ENCODE results near the gene FURIN.
"Not testable (repeated sequence)": the region's sequence is repeated elsewhere in the genome, so short reads cannot be mapped to it uniquely, and the experiment has no call there.

Gene FURIN

GRCh38 chr15:90864507-90864906, 3.9 kb upstream of the FURIN start:
- no peak for DNase-seq
- in situ Hi-C loops (cut with HindIII; ENCODE audit: low pct_ligation_motif_present, low pct_unique_long_range_greater_than_20kb, low sequenced_read_pairs), result no loop called here

- in situ Hi-C loops (cut with HindIII; ENCODE audit: low pct_ligation_motif_present, low pct_unique_long_range_greater_than_20kb, low sequenced_read_pairs), result no loop called here
- no peak for DNase-seq
Observed at GRCh38 chr15:90865702-90866101, 2.7 kb upstream of the FURIN start.

- DNase-seq, result no peak
- in situ Hi-C loops (cut with HindIII; ENCODE audit: low pct_ligation_motif_present, low pct_unique_long_range_greater_than_20kb, low sequenced_read_pairs), result no loop called here
Observed at GRCh38 chr15:90866161-90866715, 2.1 kb upstream of the FURIN start.

GRCh38 chr15:90866800-90867199, 1.6 kb upstream of the FURIN start:
- no peak for DNase-seq
- in situ Hi-C loops (cut with HindIII; ENCODE audit: low pct_ligation_motif_present, low pct_unique_long_range_greater_than_20kb, low sequenced_read_pairs), result no loop called here

- in situ Hi-C loops (cut with HindIII; ENCODE audit: low pct_ligation_motif_present, low pct_unique_long_range_greater_than_20kb, low sequenced_read_pairs), result no loop called here
- DNase-seq, result no peak
Observed at GRCh38 chr15:90869140-90869541, 753 bp downstream of the FURIN start.

- peak; percentile 67 for DNase-seq
- in situ Hi-C loops (cut with HindIII; ENCODE audit: low pct_ligation_motif_present, low pct_unique_long_range_greater_than_20kb, low sequenced_read_pairs), result no loop called here
Observed at GRCh38 chr15:90869601-90870353, 1.4 kb downstream of the FURIN start.

GRCh38 chr15:90870354-90871138, 2.2 kb downstream of the FURIN start:
- peak; percentile 33 for DNase-seq

GRCh38 chr15:90871139-90871715, 2.8 kb downstream of the FURIN start:
- in situ Hi-C loops (cut with HindIII; ENCODE audit: low pct_ligation_motif_present, low pct_unique_long_range_greater_than_20kb, low sequenced_read_pairs), result no loop called here
- no peak for DNase-seq

More at GRCh38 chr15:90870354-90871138, 2.2 kb downstream of the FURIN start:
- in situ Hi-C loops (cut with HindIII; ENCODE audit: low pct_ligation_motif_present, low pct_unique_long_range_greater_than_20kb, low sequenced_read_pairs), result no loop called here

GRCh38 chr15:90871716-90872485, 3.5 kb downstream of the FURIN start:
- DNase-seq, result peak; percentile 23
- in situ Hi-C loops (cut with HindIII; ENCODE audit: low pct_ligation_motif_present, low pct_unique_long_range_greater_than_20kb, low sequenced_read_pairs), result no loop called here

GRCh38 chr15:90872486-90873184, 4.2 kb downstream of the FURIN start:
- in situ Hi-C loops (cut with HindIII; ENCODE audit: low pct_ligation_motif_present, low pct_unique_long_range_greater_than_20kb, low sequenced_read_pairs), result no loop called here
- DNase-seq, result peak; percentile 32

GRCh38 chr15:90873488-90873997, 5.2 kb downstream of the FURIN start:
- in situ Hi-C loops (cut with HindIII; ENCODE audit: low pct_ligation_motif_present, low pct_unique_long_range_greater_than_20kb, low sequenced_read_pairs), result no loop called here
- DNase-seq, result no peak

- in situ Hi-C loops (cut with HindIII; ENCODE audit: low pct_ligation_motif_present, low pct_unique_long_range_greater_than_20kb, low sequenced_read_pairs), result no loop called here
- no peak for DNase-seq
Observed at GRCh38 chr15:90873998-90874605, 5.7 kb downstream of the FURIN start.

GRCh38 chr15:90874986-90875385, 6.6 kb downstream of the FURIN start:
- DNase-seq; in situ Hi-C loops (cut with HindIII; ENCODE audit: low pct_ligation_motif_present, low pct_unique_long_range_greater_than_20kb, low sequenced_read_pairs): not testable (repeated sequence)

GRCh38 chr15:90875549-90875981, 7.2 kb downstream of the FURIN start:
- in situ Hi-C loops (cut with HindIII; ENCODE audit: low pct_ligation_motif_present, low pct_unique_long_range_greater_than_20kb, low sequenced_read_pairs), result no loop called here

GRCh38 chr15:90876046-90876445, 7.7 kb downstream of the FURIN start:
- in situ Hi-C loops (cut with HindIII; ENCODE audit: low pct_ligation_motif_present, low pct_unique_long_range_greater_than_20kb, low sequenced_read_pairs), result no loop called here
- DNase-seq, result no peak

More at GRCh38 chr15:90875549-90875981, 7.2 kb downstream of the FURIN start:
- DNase-seq, result no peak

- DNase-seq, result no peak
- in situ Hi-C loops (cut with HindIII; ENCODE audit: low pct_ligation_motif_present, low pct_unique_long_range_greater_than_20kb, low sequenced_read_pairs), result no loop called here
Observed at GRCh38 chr15:90876512-90877170, 8.3 kb downstream of the FURIN start.

- in situ Hi-C loops (cut with HindIII; ENCODE audit: low pct_ligation_motif_present, low pct_unique_long_range_greater_than_20kb, low sequenced_read_pairs), result no loop called here
- DNase-seq, result no peak
Observed at GRCh38 chr15:90877315-90877714, 8.9 kb downstream of the FURIN start.

Data from ACHN (cell line).